Esophagus squamous epithelium (tissue), 5 donors: Measurements from ENCODE around the gene VKORC1. TPM values are rescaled to one million over a fixed set of nuclear protein-coding genes. Genes with fewer than 3 reads are reported as not detected.

Experiments
- DNase-seq: peaks from one replicate; lab custom pipeline; 2025; lab: John Stamatoyannopoulos, UW
- H3K27ac ChIP-seq, 4 donors: fragments of 200-600 bp; sonication (generic); one replicate each; pipeline ENCODE4 v1.5.1; 2016 to 2019; ENCODE audit warnings: mild to moderate bottlenecking in 1 of 4
- H3K27me3 ChIP-seq, 4 donors: fragments of 200-600 bp; sonication (generic); 1 replicate in 3 of 4; 2 replicates in 1 of 4; pipeline versions ENCODE4 v1.5.1 to v1.6.0; 2017 to 2021; ENCODE audit warnings: antibody characterized with exemption in 1 of 4
- H3K36me3 ChIP-seq, 3 donors: fragments of 200-600 bp; sonication (generic); one replicate each; pipeline ENCODE4 v1.5.1; 2016 to 2019
- H3K4me1 ChIP-seq, 3 donors: fragments of 200-600 bp; sonication (generic); one replicate each; pipeline ENCODE4 v1.5.1; 2017 to 2019
- H3K4me3 ChIP-seq, 4 donors: fragments of 200-600 bp; sonication (generic); 1 replicate in 3 of 4; 2 replicates in 1 of 4; pipeline ENCODE4 v1.5.1; 2016 to 2019; ENCODE audit warnings: mild to moderate bottlenecking in 2 of 4, moderate library complexity in 1 of 4
- H3K9me3 ChIP-seq, 3 donors: fragments of 200-600 bp; sonication (generic); one replicate each; pipeline ENCODE4 v1.5.1; 2016 to 2019
- CTCF ChIP-seq, 6 experiments: fragments of 450-650 bp in 4 of 6; fragments of 200-600 bp in 2 of 6; sonication (generic) in 2 of 6; IDR thresholded peaks; one replicate each; pipeline ENCODE4 v1.5.1; 2016 to 2019; ENCODE audit warnings: antibody characterized with exemption in 6 of 6, mild to moderate bottlenecking in 4 of 6, moderate library complexity in 4 of 6
- POLR2A ChIP-seq, 4 donors: fragments of 450-650 bp; IDR thresholded peaks; one replicate each; pipeline ENCODE4 v1.6.1; 2017; ENCODE audit warnings: antibody characterized with exemption in 4 of 4, mild to moderate bottlenecking in 4 of 4, moderate library complexity in 3 of 4
- WGBS, 2 donors: methylation state at CpG; one replicate each; pipeline ENCODE4 v1.1.5; 2018; 5-methylcytosine and 5-hydroxymethylcytosine counted together
- intact Hi-C: fragments of 100-400 bp; cut with DNase I; formaldehyde crosslinking; loops from one replicate; pipeline ENCODE4 v1.15.0; 2022
- total RNA-seq, 4 donors: library from RNA; depleted of rRNA; stranded (reverse); fragments of >200 nt; gene quantifications; one replicate each; pipeline ENCODE4 v1.1.0, GENCODE V29; 2016
- donor health status: DM: yes; HTN: yes; CAD: no.

VKORC1 gene
- total RNA-seq, 4 donors from 2014 or later: 27.6 to 56.6 (median 44.0) TPM

- DNase-seq: no peak
- WGBS, 2 donors: 80 to 100% methylated on average over 3 to 5 of the region's 15 CpGs
- peaks cover 10 to 37% (median 11%) of the 10 kb centered on the region in 3 donors for H3K4me1 ChIP-seq
- no peaks in the 10 kb centered on the region for H3K27me3 ChIP-seq
- no peak overlapping the region for H3K27ac ChIP-seq
- H3K9me3 ChIP-seq: no peaks in the 10 kb centered on the region
- H3K4me3 ChIP-seq: no peak overlapping the region
- H3K36me3 ChIP-seq: peaks cover 33 to 76% (median 53%) of the 10 kb centered on the region in 3 donors
- TF ChIP-seq POLR2A (IDR thresholded peaks at IDR 0.05) (no peak), CTCF (IDR thresholded peaks at IDR 0.05) (no peak)
- intact Hi-C loops: no loop called here
Observed at GRCh38 chr16:31078597-31079341, 15.8 kb downstream of the VKORC1 start.

GRCh38 chr16:31077592-31078396, 16.8 kb downstream of the VKORC1 start:
- peaks cover 33 to 67% (median 51%) of the 10 kb centered on the region in 3 donors for H3K36me3 ChIP-seq
- H3K9me3 ChIP-seq: no peaks in the 10 kb centered on the region
- TF ChIP-seq CTCF (IDR thresholded peaks at IDR 0.05) (no peak), POLR2A (IDR thresholded peaks at IDR 0.05) (no peak)
- WGBS, 2 donors: 85 to 89% methylated on average over 7 to 9 of the region's 30 CpGs
- H3K4me3 ChIP-seq: no peak overlapping the region
- H3K27me3 ChIP-seq: no peaks in the 10 kb centered on the region
- intact Hi-C loops: no loop called here
- no peak overlapping the region for H3K27ac ChIP-seq
- H3K4me1 ChIP-seq: peaks cover 10 to 39% (median 12%) of the 10 kb centered on the region in 3 donors
- no peak for DNase-seq

- Histone ChIP-seq H3K27me3 (no peaks in the 10 kb centered on the region), H3K4me1 (peaks cover 14 to 42% (median 18%) of the 10 kb centered on the region in 3 donors), H3K27ac (no peak overlapping the region), H3K9me3 (no peaks in the 10 kb centered on the region), H3K4me3 (no peak overlapping the region), H3K36me3 (peaks cover 33 to 59% (median 51%) of the 10 kb centered on the region in 3 donors)
- 93 to 95% methylated on average over 4 to 7 of the region's 13 CpGs for WGBS, 2 donors
- intact Hi-C loops: no loop called here
- no peak for DNase-seq
- no peak for TF ChIP-seq POLR2A (IDR thresholded peaks at IDR 0.05)
- no peak for TF ChIP-seq CTCF (IDR thresholded peaks at IDR 0.05)
Observed at GRCh38 chr16:31077024-31077423, 17.6 kb downstream of the VKORC1 start.

- H3K4me1 ChIP-seq: peaks cover 15 to 42% (median 23%) of the 10 kb centered on the region in 3 donors
- H3K27me3 ChIP-seq: no peaks in the 10 kb centered on the region
- 71 to 80% methylated on average over 1 to 7 of the region's 16 CpGs for WGBS, 2 donors
- no peaks in the 10 kb centered on the region for H3K9me3 ChIP-seq
- no peak overlapping the region for H3K27ac ChIP-seq
- intact Hi-C loops: no loop called here
- peaks cover 33 to 54% (median 48%) of the 10 kb centered on the region in 3 donors for H3K36me3 ChIP-seq
- H3K4me3 ChIP-seq: no peak overlapping the region
- no peak for DNase-seq
- TF ChIP-seq CTCF (IDR thresholded peaks at IDR 0.05) (no peak), POLR2A (IDR thresholded peaks at IDR 0.05) (no peak)
Observed at GRCh38 chr16:31076319-31076718, 18.3 kb downstream of the VKORC1 start.

- peaks cover 25 to 39% (median 32%) of the 10 kb centered on the region in 3 donors for H3K36me3 ChIP-seq
- no peaks in the 10 kb centered on the region for H3K27me3 ChIP-seq
- H3K9me3 ChIP-seq: no peaks in the 10 kb centered on the region
- TF ChIP-seq POLR2A (IDR thresholded peaks at IDR 0.05) (no peak), CTCF (IDR thresholded peaks at IDR 0.05) (no peak)
- peak overlapping the region; percentile 95 to 99 (median 96) for H3K27ac ChIP-seq
- no peak for DNase-seq
- peak overlapping the region; percentile 92 to 97 (median 96) for H3K4me3 ChIP-seq
- 1% methylated on average over 7 of the region's 7 CpGs for WGBS, 2 donors
- intact Hi-C loops: no loop called here
- H3K4me1 ChIP-seq: peaks cover 15 to 48% (median 23%) of the 10 kb centered on the region in 3 donors
Observed at GRCh38 chr16:31074814-31075183, 19.8 kb downstream of the VKORC1 start.
